HT-29 (cell line): Measurements from ENCODE around the gene PTPRT. TPM values are rescaled to one million over a fixed set of nuclear protein-coding genes. Genes with fewer than 3 reads are reported as not detected.

Experiments
- DNase-seq: peaks from one replicate; pipeline ENCODE4 v3.0.0-alpha.2; 2015; ENCODE audit warnings: low spot score
- total RNA-seq: library from RNA; depleted of rRNA; stranded (reverse); fragments of >200 nt; shearing (Covaris generic); gene quantifications from 2 replicates; pipeline ENCODE4 v1.2.3, GENCODE V29; 2014

Gene PTPRT
- total RNA-seq, 1 experiment from 2014 or later, result not detected

DNA sequence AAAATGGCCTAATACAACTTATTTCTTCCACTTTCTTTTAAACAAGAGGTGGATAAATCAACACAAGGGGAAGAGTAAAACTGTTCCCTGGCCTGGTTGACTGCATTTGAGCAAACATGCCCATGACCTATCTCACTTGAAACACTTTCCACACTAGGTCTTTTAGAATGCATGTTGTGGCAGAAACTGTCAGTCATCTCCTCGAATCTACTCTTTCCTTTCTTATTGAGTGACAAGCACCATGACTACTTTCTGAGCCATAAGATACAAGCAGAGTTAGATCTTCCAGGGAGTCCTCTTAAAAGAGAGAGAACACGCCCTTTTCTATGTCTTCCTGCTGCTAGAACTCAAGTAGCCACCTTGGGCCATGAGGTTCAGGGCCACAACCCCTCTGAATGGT is 66.5 kb downstream of the PTPRT start:
- DNase-seq, result no peak

DNA sequence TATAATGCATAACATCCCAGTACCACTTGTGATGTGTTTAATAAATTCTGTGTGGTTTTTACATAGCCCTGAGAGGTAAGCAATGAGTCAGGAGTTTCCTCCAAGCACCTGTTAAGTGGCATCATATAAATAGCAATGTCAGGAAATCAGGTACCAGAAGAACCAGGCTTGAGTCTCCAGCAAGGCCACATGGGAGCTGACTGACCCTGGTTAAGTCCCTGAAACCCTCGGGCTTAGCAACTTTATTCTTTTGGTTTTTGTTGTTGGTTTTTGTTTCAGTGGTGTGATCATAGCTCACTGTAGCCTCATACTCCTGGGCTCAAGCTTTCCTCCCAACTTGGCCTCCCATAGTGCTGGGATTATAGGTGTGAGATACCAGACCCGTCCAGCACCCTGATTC is 70.0 kb downstream of the PTPRT start:
- DNase-seq, result no peak

DNA sequence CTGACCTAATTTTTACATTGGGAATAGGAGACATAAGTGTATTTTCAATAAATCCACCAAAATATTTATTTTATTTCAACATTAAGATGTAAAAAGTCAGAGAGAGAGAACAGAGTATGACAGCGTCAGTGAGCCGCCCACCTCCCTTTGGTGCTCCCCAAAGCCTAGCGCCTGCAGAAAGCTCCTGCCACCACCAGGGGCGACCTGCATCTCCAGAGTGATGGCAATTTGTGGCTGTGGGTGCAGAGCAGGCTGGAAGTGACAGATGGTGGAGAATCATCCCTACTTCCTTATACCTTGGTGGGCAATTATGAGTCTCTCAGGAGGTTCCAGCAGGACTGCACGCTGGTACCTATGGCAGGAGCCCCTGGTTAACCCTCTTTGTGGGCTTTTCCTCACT is 87.3 kb downstream of the PTPRT start:
- peak; percentile 15 for DNase-seq

DNA sequence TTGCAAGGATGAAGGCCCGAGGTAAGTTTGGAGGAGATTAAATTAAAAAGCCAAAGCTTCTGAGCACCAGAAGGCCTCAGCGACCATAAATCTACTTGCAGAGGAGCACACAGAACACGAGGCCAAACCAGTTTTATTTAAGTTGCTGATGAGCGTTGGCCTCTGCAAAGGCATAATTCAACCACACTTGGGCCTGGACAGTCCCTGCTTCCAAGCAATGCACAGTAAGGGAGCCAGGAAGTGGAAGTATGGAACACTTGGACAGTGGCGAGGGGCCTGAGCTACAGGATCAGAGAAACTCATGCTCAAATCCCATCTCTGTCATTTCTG is 92.8 kb downstream of the PTPRT start:
- no peak for DNase-seq

DNA sequence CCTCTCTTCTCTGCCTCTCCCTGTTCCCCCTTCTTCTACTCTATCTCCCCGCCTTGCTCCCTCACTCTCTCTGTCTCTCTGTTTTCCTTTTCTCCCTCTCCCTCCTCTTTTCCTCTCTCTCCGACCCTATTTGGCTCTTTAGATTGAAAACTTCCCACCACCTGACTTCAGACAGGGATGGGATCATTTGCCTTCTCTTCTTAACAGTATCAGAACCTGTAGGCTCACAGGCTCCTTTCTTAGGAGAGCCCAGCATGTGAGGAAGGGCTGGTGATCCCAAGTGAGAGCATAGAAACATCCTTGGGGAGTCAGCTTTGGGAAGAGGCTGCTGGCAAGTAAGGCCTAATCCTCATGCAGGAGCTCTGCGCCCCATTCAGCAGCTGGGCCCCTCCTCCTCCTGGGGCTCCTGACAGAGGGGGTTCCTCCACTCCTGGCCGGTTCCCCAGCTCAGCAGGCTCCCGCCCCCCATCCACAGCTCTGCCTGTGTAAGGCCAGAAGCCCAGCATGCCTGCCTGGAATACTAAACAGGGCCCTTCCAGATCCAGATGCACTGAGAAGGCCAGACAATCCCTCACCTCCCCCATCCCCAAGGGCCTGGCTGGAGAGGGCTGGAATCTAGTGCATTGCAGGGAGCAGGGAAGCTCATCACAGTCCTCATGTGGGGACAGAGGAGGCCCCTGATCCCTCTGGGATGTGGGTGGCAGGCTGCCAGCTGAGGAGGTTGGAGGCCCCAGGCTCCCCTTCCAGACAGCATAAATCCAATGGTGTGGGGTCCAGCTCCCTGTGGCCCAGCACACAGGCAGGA is 93.4 kb downstream of the PTPRT start:
- DNase-seq, result no peak

DNA sequence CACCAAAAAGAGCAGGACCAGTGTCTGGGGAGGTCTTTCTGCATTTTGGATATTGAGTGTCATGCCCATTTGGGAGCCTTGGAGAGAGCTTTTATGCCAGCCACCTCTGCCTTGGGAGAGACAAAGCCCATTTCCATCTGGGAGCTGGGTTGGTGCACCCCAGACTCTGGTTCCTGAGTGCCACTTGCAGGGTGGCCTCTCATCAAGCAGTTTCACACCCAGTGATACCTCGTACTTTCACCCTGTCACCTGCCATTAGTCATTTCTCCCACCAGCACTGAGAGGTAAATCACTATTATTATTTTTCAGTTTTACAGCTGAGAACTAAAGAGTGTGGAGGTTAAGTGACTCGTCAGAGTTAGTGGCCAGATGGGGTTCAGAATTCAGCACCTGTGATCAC is 94.7 kb downstream of the PTPRT start:
- no peak for DNase-seq

DNA sequence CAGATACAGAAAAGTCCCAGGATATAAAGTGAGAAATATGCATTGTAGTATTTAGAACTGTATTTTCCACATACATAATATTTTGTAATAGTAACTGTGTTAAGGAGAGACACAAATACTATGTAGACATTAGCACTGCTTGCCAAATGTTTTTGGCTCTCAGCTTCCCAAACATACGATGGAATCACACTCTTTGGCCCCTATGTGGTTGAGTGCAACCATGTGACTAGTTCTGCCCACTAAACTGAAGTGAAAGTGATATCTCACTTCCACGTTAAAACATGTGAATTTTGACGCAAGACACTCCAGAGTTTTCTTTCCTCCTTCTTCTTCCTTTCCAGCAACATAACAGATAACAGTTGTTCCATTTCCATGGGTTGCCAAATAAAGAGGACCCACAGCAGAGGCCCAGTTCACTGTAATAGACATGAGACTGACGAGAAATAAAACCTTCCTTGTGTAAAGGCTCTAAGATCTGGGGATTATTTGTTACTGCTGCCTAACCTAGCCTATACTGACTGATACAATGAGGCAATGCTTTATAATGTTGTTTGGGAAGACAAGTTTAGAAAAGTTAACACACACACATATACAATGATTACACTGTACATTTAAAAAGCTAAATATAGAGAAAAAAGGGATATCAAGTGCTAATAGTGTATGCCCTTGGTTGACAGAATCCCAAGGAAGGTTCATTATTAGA is 97.2 kb downstream of the PTPRT start:
- DNase-seq, result no peak

DNA sequence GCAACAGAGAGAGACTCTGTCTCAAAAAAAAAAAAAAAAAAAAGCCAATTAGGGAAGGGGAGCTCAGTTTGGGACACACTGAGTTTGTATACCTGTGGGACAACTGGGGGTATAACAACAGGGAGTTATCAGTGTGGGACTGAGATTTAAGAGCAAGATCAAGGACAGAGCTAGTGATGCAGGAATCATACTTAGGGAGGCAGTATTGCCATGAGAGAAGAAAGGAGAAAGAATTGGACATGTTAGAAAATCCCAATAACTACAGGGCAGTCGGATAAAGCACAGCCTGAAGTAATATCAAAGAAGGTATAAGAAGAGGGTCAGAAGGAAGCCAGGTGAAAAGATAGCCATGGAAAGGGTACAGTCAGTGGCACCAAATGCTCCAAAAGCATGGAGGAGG is 121.2 kb downstream of the PTPRT start:
- DNase-seq, result no peak

DNA sequence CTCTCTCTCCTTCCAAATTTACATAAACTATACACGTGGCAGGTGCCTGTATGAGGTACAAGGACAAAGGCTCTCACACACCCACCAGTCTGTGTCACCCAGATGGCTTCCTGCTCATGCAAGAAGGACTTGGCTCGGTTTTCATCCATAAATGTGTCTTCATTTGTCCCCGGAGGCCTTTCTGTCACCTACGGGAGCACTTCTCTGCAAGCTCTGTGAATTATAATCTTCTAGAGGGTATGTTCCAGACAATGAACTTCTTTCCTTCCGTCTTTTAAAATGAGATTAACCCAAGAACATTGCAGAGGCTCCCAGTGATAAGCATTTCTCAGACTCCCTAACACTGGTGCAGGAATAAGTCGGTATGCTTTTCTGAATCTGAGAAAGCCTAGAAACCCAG is 123.6 kb downstream of the PTPRT start:
- DNase-seq, result no peak

DNA sequence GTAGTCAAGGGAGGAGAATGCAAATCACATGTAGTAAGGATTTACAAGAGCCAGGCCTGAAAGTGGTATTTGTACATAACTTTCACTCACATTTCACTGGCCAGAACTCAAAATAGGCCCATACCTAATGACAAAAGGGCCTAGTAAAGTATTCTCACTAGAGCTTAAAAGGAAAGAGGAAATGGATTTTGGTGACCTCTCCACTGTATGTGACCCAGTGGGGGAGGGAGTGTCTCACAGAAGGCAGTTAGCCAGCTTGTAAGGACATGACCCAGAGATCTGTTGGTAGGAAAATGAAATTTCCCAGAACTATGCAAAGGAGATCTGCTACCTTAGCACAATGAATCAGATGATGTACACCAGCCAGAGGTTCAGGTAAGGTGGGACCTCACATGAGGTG is 124.4 kb downstream of the PTPRT start:
- no peak for DNase-seq

DNA sequence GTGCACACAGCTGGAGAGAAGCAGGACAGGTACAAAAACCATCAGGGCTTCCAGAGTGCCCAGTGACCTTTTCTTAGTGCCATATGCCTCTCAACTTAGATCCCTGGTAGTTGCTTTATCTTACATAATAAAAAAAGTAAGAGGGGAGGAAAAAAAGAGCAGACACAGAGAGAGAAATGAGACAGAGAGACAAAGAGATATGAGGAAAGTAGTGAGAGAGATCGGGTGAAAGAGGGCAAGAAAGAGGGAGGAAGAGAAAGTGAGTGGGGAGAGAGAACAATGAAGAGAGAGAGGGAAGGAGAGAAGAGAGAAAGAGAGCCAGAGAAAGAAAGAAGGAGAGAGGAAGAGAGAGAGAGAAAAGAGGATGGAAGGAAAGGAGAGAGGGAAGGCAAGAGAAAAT is 131.6 kb downstream of the PTPRT start:
- DNase-seq, result no peak

DNA sequence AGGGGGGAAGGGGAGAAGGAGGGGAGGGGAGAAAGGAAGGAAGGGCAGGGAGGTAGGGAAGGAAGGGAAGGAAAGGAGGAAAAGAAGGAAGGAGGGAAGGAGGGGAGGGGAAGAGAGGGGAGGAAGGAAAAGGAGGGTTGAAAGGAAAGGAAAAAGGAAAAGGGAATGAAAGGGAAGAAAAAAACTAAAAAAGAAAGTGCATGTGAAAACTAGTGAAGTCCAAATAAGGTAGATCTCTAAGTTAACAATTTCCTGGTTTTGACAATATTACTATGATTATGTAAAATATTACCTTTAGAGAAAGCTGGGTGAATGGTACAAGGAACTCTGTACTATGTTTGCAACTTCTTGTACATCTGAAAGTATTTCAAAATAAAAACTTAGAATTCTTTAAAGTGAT is 132.4 kb downstream of the PTPRT start:
- no peak for DNase-seq

DNA sequence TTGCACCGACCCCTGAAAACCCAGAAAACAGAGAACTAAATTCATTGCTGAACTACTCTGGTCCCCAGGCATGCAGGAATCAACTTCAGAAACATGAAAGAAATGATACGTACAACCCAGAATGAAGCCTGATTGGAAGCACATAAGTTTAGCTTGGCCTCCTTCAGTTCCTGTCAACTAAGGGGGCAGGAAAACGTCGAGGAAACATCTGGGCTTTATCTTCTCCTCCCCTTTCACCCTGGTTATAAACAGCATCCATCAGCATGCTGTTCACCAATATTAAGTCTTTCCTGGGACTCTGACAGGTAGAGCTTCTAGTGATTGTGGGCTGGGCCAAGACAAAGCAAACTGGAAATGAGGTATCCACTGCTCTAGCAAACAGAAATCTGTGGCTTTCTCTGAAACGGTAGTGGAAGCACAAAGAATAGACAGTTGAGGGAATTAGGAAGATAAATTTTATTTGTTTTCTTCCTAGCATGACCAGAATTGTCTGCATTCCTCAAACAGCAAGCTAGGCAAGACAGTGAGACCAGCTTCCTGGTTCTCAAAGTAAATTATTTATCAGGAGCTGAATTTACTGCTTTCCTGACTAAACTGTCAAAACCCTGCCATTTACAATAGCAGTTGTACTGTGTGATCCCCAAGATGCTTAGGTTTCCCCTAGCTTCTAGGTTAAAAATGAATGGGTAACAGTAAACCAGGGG is 134.4 kb downstream of the PTPRT start:
- no peak for DNase-seq

DNA sequence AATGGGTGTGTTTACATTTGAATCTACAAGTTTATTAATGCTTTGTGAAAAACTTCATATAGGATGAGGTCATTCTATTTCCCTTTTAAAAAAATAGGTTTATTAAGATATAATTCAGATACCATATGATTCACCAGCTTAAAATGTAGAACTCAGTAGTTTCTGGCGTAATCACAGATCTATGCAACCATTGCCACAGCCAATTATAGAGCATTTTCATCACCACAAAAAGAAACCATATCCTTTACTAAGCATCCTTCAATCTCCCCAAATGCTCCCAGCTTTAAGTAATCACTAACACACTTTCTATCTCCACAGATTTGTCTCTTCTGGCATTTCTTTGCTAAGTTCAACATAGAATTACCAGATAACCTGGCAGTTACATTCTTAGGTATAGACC is 137.2 kb downstream of the PTPRT start:
- no peak for DNase-seq

DNA sequence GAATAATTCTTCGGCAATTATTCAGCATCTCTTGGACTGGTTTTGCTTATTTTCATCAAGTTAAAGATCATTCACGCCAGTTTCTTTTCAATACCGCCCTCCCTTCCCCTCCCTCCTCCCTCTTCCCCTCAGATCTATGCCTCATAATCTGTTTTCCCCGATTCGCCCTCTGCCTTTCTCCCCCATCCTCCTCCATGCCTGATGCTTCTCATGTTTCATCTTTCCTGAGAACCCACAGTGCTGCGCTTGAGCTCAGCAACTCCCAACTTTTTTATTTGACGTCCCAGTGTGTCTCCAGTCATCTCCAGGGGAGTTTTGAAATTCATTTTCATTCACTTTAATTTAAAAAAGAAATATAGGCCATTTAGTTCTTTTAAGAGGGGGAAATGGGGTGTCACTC is 142.7 kb downstream of the PTPRT start:
- DNase-seq, result no peak

DNA sequence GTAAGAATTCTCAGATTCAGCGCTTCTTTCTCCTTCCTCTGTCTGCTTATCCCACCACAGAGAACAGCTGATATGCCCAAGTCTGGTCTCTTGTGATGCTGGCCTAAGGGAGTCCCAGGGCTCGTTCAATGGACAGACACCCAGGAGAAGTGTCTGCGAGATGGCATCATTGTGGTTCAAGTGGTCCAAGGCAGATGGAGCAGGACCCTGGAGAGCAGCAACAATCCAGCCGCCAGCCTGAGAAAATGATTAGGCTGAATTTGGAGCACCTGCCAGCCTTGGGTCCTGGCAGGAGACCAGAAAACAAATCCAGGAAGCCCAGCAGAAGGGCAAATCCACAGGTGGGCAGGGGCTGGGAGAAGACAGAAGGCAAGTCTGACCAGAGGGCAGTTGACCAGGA is 145.8 kb downstream of the PTPRT start:
- DNase-seq, result no peak

DNA sequence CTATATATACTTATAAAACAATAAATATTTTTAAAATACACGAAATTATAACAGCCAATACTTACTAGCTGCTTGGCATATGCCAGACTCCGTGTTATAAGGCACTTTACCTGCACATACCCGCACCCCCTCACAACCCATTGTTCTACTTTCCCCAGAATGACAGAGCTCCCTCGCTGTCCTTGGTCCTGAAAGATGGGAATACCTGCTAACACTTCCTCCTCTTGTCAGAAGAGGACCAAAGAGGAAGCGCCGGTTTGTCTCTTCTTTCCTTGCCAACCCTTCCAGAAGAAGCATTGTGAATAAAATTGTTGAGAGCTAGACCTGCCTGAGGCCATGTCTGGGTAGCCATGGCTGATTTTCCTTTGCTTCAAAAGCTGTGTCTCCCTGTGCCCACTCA is 149.3 kb downstream of the PTPRT start:
- peak; percentile 68 for DNase-seq

DNA sequence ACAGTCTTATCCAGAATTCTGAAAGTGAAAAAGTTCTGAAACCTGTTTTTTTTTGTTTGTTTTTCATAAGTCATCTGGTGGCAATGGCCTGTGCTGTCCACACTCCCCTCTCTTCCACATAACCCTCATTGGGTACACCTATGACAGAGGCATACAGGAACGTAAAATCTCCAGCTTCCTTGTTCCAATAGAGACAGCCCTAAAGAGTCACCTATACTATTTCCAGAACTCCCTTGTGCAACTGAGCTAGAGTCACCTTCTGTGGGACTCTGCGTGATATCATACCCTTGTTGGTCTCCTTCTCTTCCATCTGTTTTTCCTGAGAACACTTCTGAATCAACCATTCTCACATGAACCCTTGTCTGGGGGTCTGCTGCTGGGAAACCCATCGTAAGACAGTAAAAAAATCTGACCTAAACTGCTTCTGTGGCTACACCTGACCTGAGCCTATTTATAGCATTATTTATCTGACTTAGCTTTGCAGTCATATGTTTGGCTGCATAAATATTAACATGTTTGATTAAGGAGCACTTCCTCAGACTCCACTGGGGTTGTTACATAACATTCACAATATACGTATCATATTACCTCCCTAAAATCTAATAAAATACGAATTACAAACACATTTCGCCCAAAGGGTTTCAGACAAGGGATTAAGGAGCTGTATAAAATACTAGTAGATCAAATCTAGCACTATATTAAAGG is 151.9 kb downstream of the PTPRT start:
- DNase-seq, result no peak

DNA sequence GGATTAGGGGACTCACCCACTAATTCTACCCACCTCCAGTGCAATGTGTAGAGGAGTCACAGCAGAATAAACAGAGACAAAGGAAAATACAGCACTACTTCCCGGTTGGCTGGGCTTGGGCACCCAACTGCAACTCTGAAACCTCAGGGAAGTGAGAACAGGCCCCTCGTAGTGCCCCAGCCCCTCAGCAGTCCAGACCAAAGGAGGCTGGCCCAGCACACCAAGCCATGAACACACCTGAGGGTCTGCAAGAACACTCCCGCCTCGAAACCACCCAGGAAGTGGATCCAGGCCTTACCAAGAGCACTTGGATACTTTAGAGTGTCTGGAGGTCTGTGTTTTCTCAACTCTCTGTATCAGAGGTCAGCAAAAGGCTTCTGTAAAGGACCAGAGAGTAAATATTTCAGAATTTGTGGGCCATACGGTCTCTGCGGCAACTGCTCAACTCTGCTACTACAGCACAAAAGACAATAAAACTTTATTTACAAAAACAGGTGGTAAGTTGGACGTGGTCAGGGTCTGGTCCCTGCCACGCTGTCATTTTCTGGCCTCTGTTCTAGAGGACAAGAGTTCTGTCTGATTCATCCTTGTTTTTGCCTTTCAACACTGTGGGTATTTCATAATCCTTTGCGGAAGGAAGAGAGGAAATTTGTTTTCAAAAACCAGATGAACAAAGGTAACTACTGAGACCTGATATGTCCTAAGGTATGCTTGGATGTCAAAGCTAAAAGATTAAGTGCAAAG is 154.6 kb downstream of the PTPRT start:
- DNase-seq, result no peak

DNA sequence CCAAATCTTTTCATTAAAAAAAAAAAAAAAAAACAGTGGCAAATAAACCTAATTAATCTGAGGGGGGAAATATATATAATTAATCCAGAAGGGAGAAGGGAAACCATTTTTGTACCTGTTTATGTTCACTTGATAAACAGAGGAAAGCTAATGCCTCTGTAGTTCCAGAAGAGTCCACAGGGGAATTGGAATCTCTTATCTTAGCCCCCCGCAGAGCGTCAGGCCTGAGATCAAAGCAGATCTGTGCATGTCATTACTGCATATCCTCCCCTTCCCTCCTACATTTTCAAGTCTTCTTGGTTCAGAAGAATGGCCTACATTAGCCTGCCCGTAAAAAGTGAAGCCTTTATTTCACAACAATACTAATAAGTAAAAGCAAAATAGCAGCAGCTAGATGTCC is 157.2 kb downstream of the PTPRT start:
- DNase-seq, result no peak

DNA sequence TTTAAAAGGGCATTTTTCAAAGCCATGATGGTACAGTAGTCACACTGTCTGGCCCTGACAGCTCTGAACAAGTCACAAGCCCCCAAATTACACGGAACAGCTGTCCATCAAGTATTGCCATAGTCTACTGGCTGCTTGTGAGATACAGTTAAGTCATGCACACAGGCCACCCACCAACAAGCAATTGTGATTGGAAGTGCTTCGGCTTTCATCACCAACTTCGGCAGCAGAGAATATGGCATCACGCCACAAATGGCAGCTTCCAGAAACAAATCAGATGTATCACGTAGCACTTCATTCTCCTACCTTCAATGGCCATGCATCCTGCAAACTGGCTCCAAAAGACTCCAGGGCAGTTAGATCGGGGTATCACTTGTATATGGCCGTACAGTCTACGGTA is 160.5 kb downstream of the PTPRT start:
- no peak for DNase-seq

DNA sequence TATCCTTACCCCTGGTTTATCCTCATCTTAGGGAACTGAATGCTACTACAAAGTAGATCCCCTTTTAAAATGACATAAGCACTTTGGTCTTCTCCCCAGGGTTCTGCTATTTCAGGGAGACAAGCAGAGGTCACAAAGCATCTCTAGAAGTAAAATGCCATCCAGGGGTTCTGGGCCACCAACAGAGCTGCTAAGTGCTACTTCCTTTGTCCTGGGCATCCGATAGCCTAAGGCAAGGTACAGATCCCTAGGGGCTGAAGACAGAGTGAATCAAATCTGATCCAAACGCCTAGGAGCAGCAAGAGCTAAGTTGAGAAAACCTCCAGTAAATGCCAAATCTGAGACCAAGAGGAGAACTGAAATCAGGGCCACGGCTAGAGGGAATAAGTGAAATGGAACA is 161.2 kb downstream of the PTPRT start:
- DNase-seq, result no peak
